GM21723 (cell line): ENCODE results near the gene PLAAT2.

Experiments
- ATAC-seq: cut with Tn5 transposase; IDR thresholded peaks from one replicate; pipeline ENCODE4 v1.9.1; 2021; ENCODE audit warnings: mild to moderate bottlenecking, moderate library complexity; ENCODE audit not compliant: unreplicated experiment

Gene PLAAT2

GRCh38 chr11:63527667-63528066 is 35.5 kb downstream of the PLAAT2 start:
- no peak for ATAC-seq

DNA sequence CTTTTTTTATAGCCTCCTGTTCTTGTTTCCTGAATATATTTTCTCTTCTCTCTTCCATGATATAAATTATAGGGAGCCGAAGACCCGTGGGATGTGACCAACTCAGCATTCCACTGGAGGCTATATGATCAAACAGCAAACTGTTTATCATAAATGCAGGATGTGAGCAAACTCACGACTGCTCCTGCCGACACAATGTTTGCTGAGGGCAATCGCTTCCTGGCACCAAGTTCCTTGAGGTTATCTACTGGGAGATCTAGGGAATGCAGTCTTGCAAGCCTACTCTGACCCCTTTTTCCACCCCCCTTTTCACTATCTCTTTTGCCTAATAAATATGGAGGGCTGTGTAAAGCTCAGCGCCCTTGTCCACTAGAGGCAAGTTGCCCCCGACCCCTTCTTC is 40.0 kb downstream of the PLAAT2 start:
- no peak for ATAC-seq

DNA sequence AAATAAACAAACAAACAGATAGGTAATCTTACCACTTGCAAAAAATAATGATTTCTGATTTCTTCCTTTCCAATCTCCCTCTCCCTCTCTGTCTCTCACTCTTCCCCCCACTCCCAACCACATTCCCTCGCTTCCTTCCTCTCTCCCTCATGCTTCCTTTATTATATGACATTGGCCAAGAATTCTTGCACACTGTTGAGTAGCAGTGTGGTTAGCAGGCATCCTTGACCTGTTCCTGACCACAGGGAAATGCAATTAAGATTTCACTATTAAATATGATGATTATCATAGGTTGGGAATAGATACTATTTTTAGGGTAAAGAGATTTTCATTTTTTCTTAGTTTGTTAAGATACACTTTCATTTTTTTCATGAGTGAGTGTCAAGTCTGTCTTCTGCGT is 41.3 kb downstream of the PLAAT2 start:
- no peak for ATAC-seq

DNA sequence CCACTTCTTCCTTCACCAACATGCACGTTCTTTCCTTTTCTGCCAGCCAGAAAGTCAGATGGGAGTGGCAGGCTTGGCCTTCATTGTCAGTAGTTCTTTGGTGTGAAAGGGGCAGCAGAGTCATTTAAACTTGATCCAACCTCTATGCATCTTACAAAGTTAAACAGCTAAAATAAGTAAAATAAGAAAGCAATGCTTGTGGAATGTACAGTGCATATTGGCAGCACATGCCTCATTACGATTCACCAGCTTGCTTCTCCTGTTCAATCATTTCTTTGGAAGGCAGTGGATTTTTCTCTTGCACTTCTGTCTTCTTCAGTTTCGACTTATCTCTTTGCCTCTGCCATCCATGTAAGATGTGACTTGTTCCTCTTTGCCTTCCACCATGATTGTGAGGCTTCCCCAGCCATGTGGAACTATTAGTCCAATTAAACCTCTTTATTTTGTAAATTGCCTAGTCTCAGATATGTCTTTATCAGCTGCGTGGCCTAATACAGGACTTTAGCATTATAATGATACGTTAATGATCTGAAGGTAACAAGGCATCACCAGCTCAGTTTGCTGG is 42.5 kb downstream of the PLAAT2 start:
- no peak for ATAC-seq

DNA sequence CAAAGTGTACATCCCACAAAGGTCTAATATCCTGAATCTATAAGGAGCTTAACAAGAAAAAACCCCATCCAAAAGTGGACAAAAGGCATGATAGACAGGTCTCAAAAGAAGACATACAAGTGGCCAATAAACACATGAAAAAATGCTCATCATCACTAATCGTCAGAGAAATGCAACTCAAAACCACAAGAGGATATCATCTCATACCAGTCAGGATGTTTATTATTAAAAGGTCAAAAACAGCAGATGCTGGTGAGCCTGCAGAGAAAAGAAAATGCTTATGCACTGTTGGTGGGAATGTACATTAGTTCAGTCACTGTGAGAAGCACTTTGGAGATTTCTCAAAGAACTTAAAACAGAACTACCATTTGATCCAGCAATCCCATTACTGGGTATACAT is 44.6 kb downstream of the PLAAT2 start:
- ATAC-seq: no peak

GRCh38 chr11:63517156-63517555 is 46.0 kb downstream of the PLAAT2 start:
- no peak for ATAC-seq

DNA sequence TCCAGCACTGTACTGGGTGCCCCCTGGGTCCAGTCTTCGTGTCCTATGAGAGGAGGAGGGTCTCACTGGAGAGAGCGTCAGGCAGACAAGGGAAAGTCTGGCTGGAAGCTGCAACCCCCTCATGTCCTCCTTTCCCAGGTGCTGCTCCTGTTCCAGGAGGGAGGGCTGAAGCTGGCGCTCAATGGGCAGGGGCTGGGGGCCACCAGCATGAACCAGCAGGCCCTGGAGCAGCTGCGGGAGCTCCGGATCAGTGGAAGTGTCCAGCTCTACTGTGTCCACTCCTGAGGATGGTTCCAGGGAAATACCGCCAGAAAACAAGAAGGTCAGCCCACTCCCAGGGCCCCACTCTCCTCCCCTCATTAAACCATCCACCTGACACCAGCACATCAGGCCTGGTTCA is 47.1 kb downstream of the PLAAT2 start:
- ATAC-seq: no peak

DNA sequence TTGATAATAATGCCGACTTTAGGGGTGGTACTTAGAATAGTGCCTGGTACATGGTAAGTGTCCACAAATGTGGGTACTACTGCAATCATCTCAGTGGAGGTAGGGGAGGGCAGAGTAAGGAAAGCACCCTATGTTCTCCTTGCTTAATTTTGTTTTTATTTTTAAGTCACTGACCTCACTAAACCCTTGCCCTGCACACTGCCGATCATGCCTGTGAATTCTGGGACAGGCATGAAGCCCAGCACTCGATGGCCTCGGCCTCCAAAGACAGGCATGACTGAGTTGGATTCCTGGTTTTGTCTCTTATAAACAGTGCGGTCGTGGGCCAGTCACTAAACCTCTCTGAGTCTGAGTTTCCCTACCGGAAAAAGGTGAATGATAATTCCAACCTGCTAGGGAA is 50.4 kb downstream of the PLAAT2 start:
- no peak for ATAC-seq

- no peak for ATAC-seq
Observed at GRCh38 chr11:63511048-63511748, 52.0 kb downstream of the PLAAT2 start.

DNA sequence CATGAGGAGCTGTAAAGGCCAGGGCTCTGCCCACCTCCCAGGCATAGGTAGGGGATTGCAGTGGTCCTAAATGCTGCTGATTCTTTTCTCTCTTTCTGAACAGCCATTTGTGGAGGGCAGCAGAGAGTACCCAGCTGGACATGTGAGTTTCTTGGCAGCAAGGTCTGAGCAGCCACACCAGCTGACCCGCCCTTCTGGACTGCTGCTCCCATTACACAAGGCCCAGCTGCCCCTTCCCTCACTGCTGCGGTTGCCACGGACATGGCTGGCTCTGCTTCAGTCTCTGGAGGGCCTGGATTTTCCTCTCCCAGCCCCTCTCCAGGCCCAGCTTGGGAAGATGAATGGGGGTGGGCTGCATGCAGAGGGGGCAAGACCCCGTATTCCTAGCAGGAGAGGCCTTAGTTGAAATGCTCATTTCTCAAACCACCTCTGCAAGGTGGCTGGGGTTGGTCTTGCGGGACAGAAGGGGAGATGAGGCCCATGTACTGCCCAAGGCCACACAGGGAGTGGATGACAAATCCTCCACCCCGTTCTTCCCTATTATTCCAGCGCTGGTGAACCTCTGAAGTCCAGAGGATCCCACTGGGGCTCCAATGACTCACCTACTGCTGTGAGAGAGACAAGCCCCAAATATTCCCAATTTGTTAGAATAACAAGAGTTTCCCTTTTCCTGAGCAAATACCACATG is 52.7 kb downstream of the PLAAT2 start:
- no peak for ATAC-seq

DNA sequence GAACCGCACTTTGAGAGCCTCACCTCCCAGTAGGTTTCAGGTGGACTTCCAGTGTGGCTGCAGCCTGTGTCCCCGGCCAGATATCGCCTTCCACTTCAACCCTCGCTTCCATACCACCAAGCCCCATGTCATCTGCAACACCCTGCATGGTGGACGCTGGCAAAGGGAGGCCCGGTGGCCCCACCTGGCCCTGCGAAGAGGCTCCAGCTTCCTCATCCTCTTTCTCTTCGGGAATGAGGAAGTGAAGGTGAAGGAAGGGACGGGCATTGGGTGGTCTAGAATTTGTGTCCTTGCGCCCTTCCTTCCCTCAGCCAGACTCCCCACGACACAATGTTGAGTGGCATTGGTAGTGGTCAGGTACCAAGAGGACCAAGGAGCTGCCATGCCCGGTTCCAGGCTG is 54.4 kb downstream of the PLAAT2 start:
- no peak for ATAC-seq

- ATAC-seq: no peak
Observed at GRCh38 chr11:63508009-63508408, 55.2 kb downstream of the PLAAT2 start.

DNA sequence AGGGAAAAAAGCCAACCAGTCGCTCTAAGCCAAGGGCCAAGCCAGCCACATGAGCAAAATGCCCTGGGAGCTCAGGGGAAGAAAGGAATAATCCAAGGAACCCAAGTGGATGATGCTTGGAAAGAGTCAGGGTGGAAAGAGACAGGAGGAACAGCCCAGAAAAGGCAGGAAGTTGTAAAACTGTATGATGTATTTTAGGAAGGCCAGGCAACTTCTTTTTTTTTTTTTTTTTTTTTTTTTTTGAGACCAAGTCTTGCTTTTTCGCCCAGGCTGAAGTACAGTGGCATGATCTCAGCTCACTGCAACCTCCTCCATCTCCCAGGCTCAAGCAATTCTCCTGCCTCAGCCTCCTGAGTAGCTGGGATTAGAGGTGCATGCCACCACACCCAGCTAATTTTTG is 55.7 kb downstream of the PLAAT2 start:
- no peak for ATAC-seq

DNA sequence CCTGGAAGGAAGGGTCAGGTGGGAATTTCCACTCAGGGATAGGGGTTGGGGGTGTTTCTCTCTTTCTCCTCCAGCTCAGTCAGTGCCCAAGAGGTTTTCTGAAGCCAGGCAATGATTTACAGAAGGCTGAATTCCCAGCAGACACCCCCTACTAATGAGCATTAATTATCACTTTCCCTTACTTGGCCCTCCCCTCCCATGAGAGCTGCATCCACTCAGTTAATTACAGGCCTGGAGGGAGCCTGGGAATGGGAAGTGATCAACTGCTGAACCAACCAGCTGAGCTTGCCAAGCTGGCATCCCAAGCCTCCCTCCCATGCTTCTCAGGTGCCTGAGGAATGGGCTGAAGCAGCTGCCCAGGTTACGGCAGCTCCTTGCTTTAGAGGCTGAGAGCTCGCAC is 56.3 kb downstream of the PLAAT2 start:
- ATAC-seq: no peak

DNA sequence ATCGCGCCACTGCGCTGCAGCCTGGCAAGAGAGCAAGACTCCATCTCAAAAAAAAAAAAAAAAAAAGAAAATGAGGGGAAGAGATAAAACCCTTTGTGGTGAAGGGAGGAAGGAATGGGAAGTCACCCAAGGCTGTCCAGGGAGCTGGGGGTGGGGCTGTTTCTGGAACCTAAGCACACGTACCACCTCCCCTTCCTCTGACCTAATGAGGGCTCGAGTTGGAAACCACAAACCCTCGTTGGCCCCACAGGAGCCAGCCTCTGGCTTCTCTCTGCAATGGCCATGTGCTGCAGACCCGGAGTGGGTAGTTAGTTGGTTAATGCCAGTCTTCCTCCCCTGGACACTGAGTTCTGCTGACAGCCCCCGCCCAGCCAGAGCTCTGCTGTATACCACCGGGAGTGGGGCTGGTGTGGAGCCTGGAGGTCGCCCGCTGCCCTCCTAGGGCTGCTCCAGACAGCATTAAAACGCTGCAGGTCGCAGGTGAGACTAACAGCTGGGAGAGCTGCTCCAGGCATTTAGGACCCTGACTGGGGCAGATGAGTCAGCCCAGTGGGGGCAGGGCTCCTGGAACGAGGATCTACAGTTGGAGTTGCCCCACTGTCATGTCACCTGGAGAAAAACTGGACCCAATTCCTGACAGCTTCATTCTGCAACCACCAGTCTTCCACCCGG is 57.2 kb downstream of the PLAAT2 start, which contains the start of gene LGALS12:
LGALS12 (plus strand) TSS at position 228 of the 672 bp plus-strand sequence; CDS start at position 603, 375 bp downstream.
- ATAC-seq: no peak

DNA sequence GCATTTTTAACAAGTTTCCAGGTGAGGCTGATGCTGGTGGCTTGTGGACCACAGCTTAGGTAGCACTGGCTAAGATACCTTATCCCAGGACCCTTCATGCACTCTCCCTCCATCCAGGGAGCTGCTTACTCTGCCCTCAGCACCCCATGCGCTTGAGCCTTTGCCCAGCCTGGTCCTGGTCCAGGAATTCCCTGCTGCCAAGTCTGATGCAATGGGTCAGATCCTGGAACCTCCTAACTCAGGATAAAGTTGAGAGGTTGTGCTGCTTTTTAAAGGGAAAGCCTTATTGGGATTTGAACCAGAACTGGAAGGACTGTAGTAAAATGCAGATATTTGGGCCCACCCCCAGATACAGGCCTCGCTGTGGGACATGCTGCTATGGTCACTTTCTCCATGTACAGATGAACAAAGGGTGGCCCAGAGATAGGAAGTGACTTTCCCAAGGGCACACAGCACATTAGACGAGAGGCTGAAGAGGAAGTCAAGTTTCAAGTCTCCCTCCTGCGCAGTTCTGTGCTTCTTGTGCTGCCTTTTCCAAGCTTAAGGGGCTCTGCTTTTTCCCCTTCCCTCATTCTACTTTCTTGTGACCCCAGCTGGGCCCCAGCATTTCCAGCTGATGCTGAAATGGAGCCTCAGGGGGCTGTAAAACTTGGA is 58.1 kb downstream of the PLAAT2 start:
- ATAC-seq: no peak

DNA sequence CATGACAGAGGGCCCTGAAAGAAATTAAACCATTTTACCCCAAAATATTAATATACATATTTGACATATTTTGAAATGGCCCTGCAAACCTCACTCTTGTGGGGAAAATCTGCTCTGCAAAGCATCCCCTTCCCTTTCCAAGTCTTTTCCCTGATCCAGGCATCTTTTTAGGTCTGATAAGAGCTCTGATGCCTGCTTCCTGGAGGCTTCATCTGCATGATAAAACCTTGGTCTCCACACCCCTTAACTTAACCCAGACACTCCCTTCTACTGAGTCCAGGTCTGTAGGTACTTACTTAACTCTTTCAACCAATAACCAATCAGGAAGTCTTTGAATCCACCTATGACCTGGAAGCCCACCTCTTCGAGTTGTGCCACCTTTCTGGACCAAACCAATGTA is 59.1 kb downstream of the PLAAT2 start:
- ATAC-seq: no peak

DNA sequence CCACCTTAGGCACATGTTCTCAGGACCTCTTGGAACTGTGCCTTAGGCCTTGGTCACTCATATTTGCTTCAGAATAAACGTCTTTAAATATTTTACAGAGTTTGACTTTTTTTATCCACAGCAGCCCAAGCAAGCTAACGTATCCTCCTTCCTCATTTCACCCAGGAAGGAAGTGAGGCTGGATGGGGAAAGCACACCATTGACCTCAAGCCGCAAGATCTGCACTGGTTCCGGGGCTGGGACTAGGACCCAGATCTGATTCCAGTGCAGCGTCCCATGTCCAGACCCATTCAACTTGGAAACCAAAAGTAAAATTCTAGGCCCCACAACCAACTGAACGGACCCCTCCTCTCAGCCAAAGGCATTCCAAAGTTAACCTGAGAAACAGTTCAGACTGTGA is 59.7 kb downstream of the PLAAT2 start:
- no peak for ATAC-seq
